NCI-H1092 (cell line): Measurements from ENCODE around the gene AGFG2.
"Not testable (repeated sequence)": the region's sequence is repeated elsewhere in the genome, so short reads cannot be mapped to it uniquely, and the experiment has no call there.

Source experiments
- DNase-seq: peaks from one replicate; lab custom pipeline; 2025; lab: John Stamatoyannopoulos, UW

The AGFG2 gene

GRCh38 chr7:100538654-100539435 is at the start of gene AGFG2:
AGFG2 (plus strand) TSS chr7:100539203; CDS start chr7:100539347, 144 bp downstream.
- DNase-seq, result peak; percentile 100

- peak; percentile 99 for DNase-seq
Observed at GRCh38 chr7:100489824-100490223, 49.2 kb upstream of the AGFG2 start.

- DNase-seq, result no peak
Observed at GRCh38 chr7:100490483-100491191, 48.4 kb upstream of the AGFG2 start.

GRCh38 chr7:100491192-100491578 is 47.8 kb upstream of the AGFG2 start:
- DNase-seq, result no peak

GRCh38 chr7:100492738-100493475 is 46.1 kb upstream of the AGFG2 start:
- DNase-seq, result no peak

GRCh38 chr7:100493476-100494264 is 45.3 kb upstream of the AGFG2 start:
- DNase-seq, result no peak

- no peak for DNase-seq
Observed at GRCh38 chr7:100496509-100496908, 42.5 kb upstream of the AGFG2 start.

GRCh38 chr7:100500743-100501142 is 38.3 kb upstream of the AGFG2 start:
- not testable (repeated sequence) for DNase-seq

GRCh38 chr7:100504031-100504430 is 35.0 kb upstream of the AGFG2 start:
- not testable (repeated sequence) for DNase-seq

- DNase-seq, result no peak
Observed at GRCh38 chr7:100504887-100505611, 34.0 kb upstream of the AGFG2 start.

- no peak for DNase-seq
Observed at GRCh38 chr7:100506356-100506923, 32.6 kb upstream of the AGFG2 start.

- peak; percentile 52 for DNase-seq
Observed at GRCh38 chr7:100509231-100509630, 29.8 kb upstream of the AGFG2 start.

GRCh38 chr7:100510437-100511239 is 28.4 kb upstream of the AGFG2 start:
- DNase-seq, result no peak

- DNase-seq, result no peak
Observed at GRCh38 chr7:100513212-100513810, 25.7 kb upstream of the AGFG2 start.

- DNase-seq, result no peak
Observed at GRCh38 chr7:100515072-100515532, 23.9 kb upstream of the AGFG2 start.

GRCh38 chr7:100516135-100516812 is 22.7 kb upstream of the AGFG2 start:
- DNase-seq, result no peak

- no peak for DNase-seq
Observed at GRCh38 chr7:100517305-100517704, 21.7 kb upstream of the AGFG2 start.

- no peak for DNase-seq
Observed at GRCh38 chr7:100519580-100519979, 19.4 kb upstream of the AGFG2 start.

GRCh38 chr7:100520138-100520537 is 18.9 kb upstream of the AGFG2 start:
- DNase-seq, result no peak
